Neutrophil (primary cell): ENCODE measurements around the gene KCNJ1.

Experiments used
- H3K27ac ChIP-seq: fragments of 200-600 bp; sonication (generic); 2 replicates; pipeline ENCODE4 v1.5.1; 2016; ENCODE audit warnings: mild to moderate bottlenecking, moderate library complexity
- H3K27me3 ChIP-seq: fragments of 200-600 bp; sonication (generic); 2 replicates; pipeline ENCODE4 v1.6.0; 2016; ENCODE audit warnings: mild to moderate bottlenecking
- H3K36me3 ChIP-seq: fragments of 200-600 bp; sonication (generic); 2 replicates; pipeline ENCODE4 v1.5.1; 2017
- H3K4me1 ChIP-seq, 2 experiments: fragments of 200-600 bp in 1 of 2; sonication (generic) in 1 of 2; 1 replicate in 1 of 2; 2 replicates in 1 of 2; pipeline versions ENCODE4 v1.5.1 to v1.6.1; 2013 to 2016; ENCODE audit warnings: low read depth in 1 of 2, low read length in 1 of 2, mild to moderate bottlenecking in 1 of 2, moderate library complexity in 1 of 2; ENCODE audit not compliant: control insufficient read depth in 1 of 2, insufficient read depth in 1 of 2
- H3K4me3 ChIP-seq, 2 experiments: fragments of 200-600 bp in 1 of 2; sonication (generic) in 1 of 2; 1 replicate in 1 of 2; 2 replicates in 1 of 2; pipeline ENCODE4 v1.5.1; 2013 to 2016; ENCODE audit warnings: low read depth in 1 of 2, low read length in 1 of 2, mild to moderate bottlenecking in 1 of 2, moderate library complexity in 1 of 2
- H3K9me3 ChIP-seq: fragments of 200-600 bp; sonication (generic); 2 replicates; pipeline ENCODE4 v1.5.1; 2016
- TF ChIP-seq, protein P1 (sequence below): fragments of 200-600 bp; sonication (generic); IDR thresholded peaks from 2 replicates; pipeline ENCODE4 v1.5.1; 2016; ENCODE audit warnings: antibody characterized with exemption

Gene KCNJ1

DNA sequence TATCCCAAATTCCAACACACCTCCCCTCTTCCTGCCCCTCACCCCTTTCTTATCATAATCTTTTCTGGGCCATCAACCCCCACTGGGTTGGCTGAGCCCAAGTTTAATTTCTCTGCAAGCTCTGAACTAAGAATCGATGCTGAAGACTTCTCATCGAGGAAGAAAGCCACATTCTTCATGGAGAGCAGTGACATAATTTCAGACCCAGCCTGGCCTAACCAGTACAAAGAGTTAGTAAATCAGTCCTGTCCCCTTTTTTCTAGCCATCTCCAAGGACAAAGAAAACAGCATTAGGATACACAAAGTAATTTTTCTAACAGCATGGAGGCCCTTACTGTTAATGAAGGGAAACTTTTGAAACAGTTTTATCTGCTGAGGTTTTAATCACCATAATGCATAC, 45.0 kb downstream of the KCNJ1 start:
- peaks cover 28% of the 10 kb centered on the region for H3K27me3 ChIP-seq
- TF ChIP-seq, protein P1, sequence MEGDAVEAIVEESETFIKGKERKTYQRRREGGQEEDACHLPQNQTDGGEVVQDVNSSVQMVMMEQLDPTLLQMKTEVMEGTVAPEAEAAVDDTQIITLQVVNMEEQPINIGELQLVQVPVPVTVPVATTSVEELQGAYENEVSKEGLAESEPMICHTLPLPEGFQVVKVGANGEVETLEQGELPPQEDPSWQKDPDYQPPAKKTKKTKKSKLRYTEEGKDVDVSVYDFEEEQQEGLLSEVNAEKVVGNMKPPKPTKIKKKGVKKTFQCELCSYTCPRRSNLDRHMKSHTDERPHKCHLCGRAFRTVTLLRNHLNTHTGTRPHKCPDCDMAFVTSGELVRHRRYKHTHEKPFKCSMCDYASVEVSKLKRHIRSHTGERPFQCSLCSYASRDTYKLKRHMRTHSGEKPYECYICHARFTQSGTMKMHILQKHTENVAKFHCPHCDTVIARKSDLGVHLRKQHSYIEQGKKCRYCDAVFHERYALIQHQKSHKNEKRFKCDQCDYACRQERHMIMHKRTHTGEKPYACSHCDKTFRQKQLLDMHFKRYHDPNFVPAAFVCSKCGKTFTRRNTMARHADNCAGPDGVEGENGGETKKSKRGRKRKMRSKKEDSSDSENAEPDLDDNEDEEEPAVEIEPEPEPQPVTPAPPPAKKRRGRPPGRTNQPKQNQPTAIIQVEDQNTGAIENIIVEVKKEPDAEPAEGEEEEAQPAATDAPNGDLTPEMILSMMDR = no peak
- no peak overlapping the region for H3K4me3 ChIP-seq
- H3K27ac ChIP-seq = no peak overlapping the region
- no peaks in the 10 kb centered on the region for H3K9me3 ChIP-seq
- peaks cover 47% of the 10 kb centered on the region for H3K36me3 ChIP-seq
- H3K4me1 ChIP-seq = peaks cover 3% of the 10 kb centered on the region in 2 experiments

DNA sequence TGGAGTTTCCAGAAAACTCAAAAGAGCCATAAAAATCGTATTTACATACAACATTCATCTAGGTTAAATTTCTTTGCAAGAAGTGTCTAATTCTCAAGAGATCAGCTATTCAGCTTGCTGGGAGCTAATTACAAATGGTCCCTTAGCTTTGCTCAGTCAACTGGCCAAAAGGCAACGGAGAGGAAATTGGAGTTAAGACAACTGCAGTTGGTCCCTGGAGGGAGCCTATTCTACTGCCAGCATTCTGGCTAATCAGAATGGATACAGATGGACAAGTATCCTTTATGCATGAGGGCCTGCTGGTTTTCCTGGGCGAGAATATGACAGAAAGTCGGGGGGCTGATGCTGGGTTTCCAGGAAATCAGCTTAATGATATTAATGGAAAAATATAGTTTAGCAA, 45.5 kb downstream of the KCNJ1 start:
- Histone ChIP-seq H3K4me1 (no peaks in the 10 kb centered on the region), H3K27me3 (peaks cover 28% of the 10 kb centered on the region), H3K9me3 (no peaks in the 10 kb centered on the region), H3K36me3 (peaks cover 53% of the 10 kb centered on the region), H3K27ac (no peak overlapping the region), H3K4me3 (no peak overlapping the region)
- TF ChIP-seq, protein P1 = no peak

DNA sequence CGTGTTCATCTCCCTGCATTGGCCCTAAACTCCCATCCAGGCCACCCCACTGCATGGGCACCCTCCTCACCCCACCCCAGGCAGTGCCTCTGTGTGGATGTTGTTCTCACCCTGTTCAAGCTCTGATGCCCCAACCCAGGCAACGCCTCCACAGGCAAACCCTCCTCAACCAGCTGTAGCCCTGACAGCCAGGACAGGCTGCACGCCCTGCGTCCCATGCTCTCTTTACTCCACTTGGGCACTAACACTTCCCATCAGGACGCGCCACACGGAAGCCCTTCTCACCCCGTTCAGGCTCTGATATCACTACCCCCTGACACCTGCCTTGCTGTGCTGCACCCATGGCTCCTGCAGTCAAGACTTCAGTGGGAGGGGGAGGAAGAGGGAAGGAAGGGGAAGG, 47.9 kb downstream of the KCNJ1 start:
- Histone ChIP-seq H3K4me3 (no peak overlapping the region), H3K4me1 (no peaks in the 10 kb centered on the region), H3K36me3 (peaks cover 72% of the 10 kb centered on the region), H3K27me3 (peaks cover 15% of the 10 kb centered on the region), H3K9me3 (no peaks in the 10 kb centered on the region), H3K27ac (no peak overlapping the region)
- TF ChIP-seq, protein P1 = no peak

DNA sequence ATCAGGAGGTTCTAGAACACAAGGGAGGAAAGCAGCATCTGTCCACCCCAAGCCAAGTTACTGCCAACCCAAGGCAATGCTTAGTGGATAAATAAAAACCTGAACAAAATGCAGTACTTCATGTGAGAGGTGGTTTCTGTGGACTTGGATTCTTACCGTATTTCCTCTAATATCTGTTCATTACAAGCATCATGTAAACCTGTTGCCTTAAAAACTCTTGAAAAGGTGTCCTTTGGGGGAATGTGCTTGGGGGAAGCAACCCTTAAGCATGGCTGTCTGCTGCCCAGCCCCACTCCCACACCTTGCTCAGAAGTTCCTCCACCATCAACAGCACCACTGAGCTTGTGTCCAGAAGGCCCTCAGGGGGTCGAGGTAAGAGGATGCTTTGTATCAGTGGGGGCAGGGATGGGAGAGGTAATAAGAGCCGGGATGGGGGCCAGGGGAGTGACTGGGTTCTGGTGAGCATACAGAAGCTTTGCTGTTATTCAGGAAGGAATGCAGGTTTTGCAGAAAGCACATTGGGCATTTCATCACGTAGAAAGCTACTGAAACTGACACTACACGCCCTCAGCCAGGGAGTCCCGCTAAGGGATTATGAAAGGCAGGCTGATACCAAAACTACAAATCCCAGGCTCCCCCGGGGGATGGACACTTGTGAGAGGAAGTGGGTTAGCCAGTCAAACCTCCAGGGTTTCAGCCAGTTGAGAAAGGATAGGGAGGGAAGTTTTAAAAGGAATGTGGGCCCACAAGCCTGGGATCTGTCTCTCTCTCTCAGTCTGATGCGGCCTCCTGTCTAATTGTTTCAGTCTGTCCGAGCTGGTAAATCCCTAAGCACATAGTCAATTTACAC, 52.0 kb downstream of the KCNJ1 start:
- H3K9me3 ChIP-seq = no peaks in the 10 kb centered on the region
- H3K4me1 ChIP-seq = no peaks in the 10 kb centered on the region
- H3K4me3 ChIP-seq = no peak overlapping the region
- peak overlapping the region; percentile 20 for H3K27ac ChIP-seq
- TF ChIP-seq, protein P1 = no peak
- no peaks in the 10 kb centered on the region for H3K27me3 ChIP-seq
- H3K36me3 ChIP-seq = peaks cover 91% of the 10 kb centered on the region

DNA sequence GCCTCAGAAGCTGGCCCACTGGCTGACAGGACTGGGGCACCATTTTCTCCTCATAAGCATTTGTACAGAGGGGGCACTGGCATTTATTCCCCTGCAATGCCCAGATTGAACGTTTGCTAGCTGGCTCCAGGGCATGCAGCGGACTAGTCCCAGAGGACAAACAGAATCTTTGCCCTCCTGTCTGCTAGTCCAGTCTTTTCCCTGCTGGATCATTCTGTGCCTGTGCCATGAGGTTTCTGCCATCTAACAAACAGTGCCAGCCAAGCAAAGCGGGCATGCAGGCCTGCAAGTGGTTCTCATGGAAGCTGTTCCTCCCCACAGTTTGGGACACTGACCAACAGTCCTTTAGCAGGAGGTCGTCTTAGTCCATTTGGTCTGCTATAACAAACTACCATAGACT, 53.4 kb downstream of the KCNJ1 start:
- H3K4me1 ChIP-seq = no peaks in the 10 kb centered on the region
- H3K27ac ChIP-seq = no peak overlapping the region

More for the DNA sequence above, 53.4 kb downstream of the KCNJ1 start:
- no peaks in the 10 kb centered on the region for H3K9me3 ChIP-seq
- H3K4me3 ChIP-seq = no peak overlapping the region
- TF ChIP-seq, protein P1 = no peak
- no peaks in the 10 kb centered on the region for H3K27me3 ChIP-seq
- H3K36me3 ChIP-seq = peaks cover 95% of the 10 kb centered on the region
